GM19468 (cell line): ENCODE data around the gene TUFM.
"Not testable (repeated sequence)": the region's sequence is repeated elsewhere in the genome, so short reads cannot be mapped to it uniquely, and the experiment has no call there.

Source experiments
- ATAC-seq: cut with Tn5 transposase; IDR thresholded peaks from one replicate; pipeline ENCODE4 v1.9.1; 2021; ENCODE audit warnings: mild to moderate bottlenecking, moderate library complexity, moderate number of reproducible peaks; ENCODE audit not compliant: unreplicated experiment; ENCODE audit errors: extremely low read depth

Gene TUFM

GRCh38 chr16:28820016-28820415 lies 26.1 kb downstream of the TUFM start:
- no peak for ATAC-seq

GRCh38 chr16:28807445-28808120 lies 38.6 kb downstream of the TUFM start:
- ATAC-seq: not testable (repeated sequence)

GRCh38 chr16:28802235-28803019 lies 43.7 kb downstream of the TUFM start:
- ATAC-seq: not testable (repeated sequence)
